GM19463 (cell line): ENCODE results near the gene CDC26.
"Not testable (repeated sequence)": the region's sequence is repeated elsewhere in the genome, so short reads cannot be mapped to it uniquely, and the experiment has no call there.

Experiments
- ATAC-seq: cut with Tn5 transposase; IDR thresholded peaks from one replicate; pipeline ENCODE4 v1.9.1; 2021; ENCODE audit warnings: mild to moderate bottlenecking, moderate library complexity; ENCODE audit not compliant: unreplicated experiment

Gene CDC26

DNA sequence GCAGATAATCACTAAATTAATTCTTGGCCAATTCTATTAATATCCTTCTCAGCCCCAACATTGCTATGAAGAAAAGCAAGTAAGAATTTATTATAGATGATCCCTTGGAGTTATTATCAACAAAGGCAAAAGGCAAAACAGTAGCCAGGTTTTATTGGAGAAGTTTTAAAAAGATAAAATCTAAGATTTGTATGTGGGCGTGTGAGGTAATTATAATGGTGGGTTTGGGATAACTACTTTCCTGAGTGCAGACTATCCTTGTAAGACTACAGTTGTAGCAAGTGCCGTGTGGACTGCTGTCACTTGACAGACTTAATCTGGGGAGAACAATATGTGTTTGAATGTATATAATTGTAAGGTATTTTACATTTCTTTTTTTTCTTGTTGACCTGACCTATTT is 30.8 kb downstream of the CDC26 start:
- no peak for ATAC-seq

DNA sequence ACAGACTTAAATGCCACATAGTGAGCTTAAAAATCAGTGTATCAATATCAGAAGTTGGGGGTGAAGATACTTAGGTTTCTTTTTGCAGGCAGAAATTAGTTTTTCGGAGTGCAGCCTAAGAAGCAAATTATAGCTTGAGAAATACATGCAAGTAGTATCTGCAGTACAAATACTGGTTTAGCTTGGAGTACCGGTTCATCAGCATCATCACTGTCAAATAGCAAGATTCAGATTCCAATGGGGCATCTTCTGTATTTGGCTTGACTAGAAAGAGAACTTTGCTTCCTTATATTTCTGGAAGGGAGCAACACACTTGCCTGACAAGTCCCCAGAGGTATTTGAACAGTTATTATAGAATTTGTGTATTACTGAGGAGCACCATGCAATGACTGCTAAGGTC is 34.2 kb downstream of the CDC26 start:
- ATAC-seq: no peak

GRCh38 chr9:113238859-113239232 is 36.5 kb downstream of the CDC26 start:
- ATAC-seq: no peak

DNA sequence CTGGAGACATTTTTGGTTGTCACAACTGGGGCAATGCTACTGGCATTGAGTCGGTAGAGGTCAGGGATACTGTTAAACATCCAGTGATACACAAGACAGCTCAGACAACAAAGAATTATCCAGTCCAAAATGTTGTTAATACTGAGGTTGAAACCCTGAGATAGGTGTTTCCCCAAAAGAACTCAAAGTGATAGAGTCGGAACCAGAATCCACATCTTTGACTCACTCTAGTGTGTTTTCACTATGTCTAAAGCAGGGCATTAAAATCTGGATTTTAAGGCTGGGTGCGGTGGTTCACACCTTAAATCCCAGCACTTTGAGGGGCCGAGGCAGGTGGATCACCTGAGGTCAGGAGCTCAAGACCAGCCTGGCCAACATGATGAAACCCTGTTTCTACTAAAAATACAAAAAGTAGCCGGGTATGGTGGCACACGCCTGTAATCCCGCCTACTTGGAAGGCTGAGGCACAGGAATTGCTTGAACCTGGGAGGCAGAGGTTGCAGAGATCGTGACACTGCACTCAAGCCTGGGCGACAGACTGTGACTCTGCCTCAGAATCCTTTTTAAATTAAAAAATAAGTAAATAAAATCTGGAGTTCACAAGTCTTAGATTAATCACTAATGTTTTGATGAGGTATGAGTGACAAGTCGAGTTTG is 37.0 kb downstream of the CDC26 start:
- ATAC-seq: no peak

- no peak for ATAC-seq
These were observed 38.3 kb downstream of the CDC26 start for GRCh38 chr9:113237026-113237425.

GRCh38 chr9:113235701-113236255 is 39.6 kb downstream of the CDC26 start:
- not testable (repeated sequence) for ATAC-seq

GRCh38 chr9:113231701-113232100 is 43.7 kb downstream of the CDC26 start:
- ATAC-seq: no peak

DNA sequence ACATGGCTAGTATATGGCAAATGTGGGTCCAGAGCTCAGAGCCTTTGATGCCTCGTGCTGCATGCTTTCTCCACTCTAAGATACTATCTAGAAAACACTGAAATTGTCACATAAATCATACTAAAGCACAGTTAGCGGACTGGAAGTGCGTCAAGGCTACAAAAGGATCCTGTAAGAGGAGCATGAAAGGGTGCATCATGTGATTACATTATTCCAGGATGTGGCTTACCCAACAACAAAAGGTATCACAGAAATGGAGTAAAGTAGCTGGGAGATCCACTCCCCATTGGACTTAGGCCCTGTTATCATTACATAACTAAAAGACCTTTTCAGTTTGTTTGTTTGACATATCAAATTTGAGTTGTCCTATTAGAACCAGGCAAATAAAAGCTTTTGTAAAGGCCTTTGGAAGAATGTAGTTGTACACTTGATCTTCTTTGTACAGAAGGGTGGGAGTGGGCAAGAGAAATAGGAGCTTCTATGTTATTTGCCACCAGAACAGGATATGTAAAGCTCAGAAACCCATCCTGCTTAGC is 47.2 kb downstream of the CDC26 start:
- ATAC-seq: no peak

GRCh38 chr9:113227436-113227835 is 47.9 kb downstream of the CDC26 start:
- ATAC-seq: no peak

GRCh38 chr9:113223963-113224362 is 51.4 kb downstream of the CDC26 start:
- ATAC-seq: no peak

- ATAC-seq: no peak
These were observed 52.9 kb downstream of the CDC26 start for GRCh38 chr9:113222482-113222841.

DNA sequence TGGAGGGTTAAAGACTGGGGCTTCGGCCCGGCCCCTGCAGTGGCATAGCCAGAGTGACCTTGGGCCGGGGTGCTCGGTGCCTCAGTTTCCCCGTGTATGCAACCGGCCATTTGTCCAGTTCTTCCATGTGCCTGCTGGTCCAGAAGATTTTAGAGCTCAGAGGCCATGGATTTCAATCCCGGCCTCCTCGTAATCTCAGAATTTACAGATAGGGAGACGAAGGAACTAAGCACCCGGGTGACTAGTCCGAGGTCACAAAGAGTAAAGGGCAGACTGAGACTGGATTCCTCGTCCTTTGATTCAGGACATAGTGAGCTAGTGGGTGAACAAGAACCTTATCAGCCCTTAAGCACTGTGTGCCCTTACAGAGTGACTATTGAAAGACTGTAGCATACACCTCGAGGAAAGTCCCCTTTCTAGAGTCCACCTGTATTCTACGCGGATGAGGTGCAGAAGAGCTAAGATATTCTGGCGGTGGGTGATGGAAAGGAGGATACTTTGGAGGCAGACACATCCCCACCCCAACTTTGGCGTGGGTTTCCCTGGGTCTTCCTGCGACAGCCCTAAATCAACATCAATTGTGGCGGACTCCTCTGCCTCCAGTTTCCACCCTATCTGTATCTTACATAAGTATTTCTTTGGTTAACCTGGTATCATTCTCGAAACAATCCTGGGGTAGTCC is 53.4 kb downstream of the CDC26 start:
- ATAC-seq: no peak

GRCh38 chr9:113221003-113221799 is 54.2 kb downstream of the CDC26 start, which contains the start of the genes FKBP15 and SLC31A1:
Gene FKBP15, minus strand, starts transcription at chr9:113221277. Its CDS starts 34 bp downstream, at chr9:113221243.
Gene SLC31A1, plus strand, starts transcription at chr9:113221544. Its CDS starts 34,605 bp downstream, at chr9:113256149.
- ATAC-seq: peak; percentile 89

DNA sequence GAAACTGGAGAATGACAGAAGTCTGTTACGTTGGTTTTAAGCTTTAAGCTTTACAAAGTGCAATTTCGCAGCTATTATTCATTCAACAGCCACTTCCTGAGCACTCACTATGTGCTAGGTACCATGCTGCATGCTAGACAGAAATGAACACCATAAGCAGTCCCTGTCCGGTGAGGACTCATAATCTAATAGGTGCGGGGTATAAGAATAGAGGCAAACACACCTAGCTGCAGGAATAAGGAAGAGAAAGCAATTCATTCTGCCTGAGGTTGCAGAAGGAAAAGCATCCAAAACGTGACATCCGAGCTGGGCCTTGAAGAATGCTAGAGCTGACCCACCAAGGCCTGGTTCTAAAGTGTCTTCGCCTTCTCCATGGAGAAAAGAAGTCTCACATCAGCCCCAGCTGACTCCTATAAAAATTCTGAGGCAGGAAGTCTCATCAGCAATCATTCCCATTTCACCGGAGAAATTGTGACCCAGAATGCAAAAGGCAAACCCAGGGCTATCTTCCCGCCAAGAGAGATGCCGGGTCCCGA is 54.8 kb downstream of the CDC26 start:
- ATAC-seq: no peak

- peak; percentile 50 for ATAC-seq
These were observed 55.4 kb downstream of the CDC26 start for GRCh38 chr9:113219969-113220368.

DNA sequence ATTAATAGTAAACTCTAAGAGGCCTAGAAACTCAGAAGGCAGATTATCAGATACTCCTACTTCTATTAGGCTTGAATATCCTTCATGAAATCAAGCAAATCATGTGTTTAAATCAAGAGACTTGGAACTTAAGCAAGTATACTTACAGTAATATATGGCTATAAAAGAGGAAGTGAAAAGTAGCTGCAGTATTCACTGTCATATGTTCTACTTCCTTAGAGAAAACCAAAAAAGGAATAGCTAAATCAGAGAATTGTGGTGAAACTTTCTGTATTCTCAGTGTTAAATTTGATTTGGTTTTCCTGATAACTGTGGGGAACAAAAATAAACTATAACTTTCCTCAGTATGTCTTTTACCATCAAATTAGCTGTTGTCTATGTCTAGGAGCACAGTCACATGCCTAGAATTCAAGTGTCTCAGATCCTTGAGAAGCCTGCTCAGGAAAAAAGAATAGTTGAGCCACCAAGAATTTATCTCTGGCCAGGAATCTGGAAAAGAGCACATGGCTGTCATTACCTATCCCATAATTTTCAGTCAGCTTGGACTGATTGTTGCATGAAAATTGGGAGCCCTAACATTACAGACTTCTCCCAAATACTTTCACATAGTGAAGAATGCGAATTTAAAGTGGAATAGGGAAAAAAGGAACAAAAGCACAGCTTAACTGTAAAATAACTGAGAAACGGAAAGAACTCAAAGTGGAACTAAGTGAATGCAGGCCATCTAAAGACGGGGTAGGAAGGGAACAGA is 56.0 kb downstream of the CDC26 start:
- peak; percentile 19 for ATAC-seq
